A549 (cell line): ENCODE measurements around the gene KCNK15. TPM values are rescaled to one million over a fixed set of nuclear protein-coding genes. Genes with fewer than 3 reads are reported as not detected.

ENCODE experiments used
- ATAC-seq, 2 experiments: fragments of 200-7000 bp in 1 of 2; fragments of >200 bp in 1 of 2; cut with Nextera tagmentation in 1 of 2; cut with Tn5 transposase in 1 of 2; 3 replicates each; pipeline versions ENCODE4 v1.8.0 to v1.9.1; 2018 to 2020; ENCODE audit warnings: mild to moderate bottlenecking in 1 of 2, moderate library complexity in 1 of 2
- CTCF ChIA-PET: fragments of 300-600 bp; sonication (Branson Sonifier 250); formaldehyde crosslinking; extraction: SDS; loops from one replicate; lab custom pipeline; 2021; ENCODE audit warnings: antibody characterized with exemption, inconsistent platforms; lab: Yijun Ruan, JAX
- POLR2A ChIA-PET: fragments of 350-600 bp; formaldehyde crosslinking; extraction: SDS; loops from one replicate; lab custom pipeline; 2021; ENCODE audit warnings: antibody characterized with exemption, inconsistent platforms; lab: Yijun Ruan, JAX
- DNase-seq, 2 experiments: peaks; one replicate each; pipeline versions ENCODE4 v3.0.0 to v3.0.0-alpha.2; 2011 to 2016; ENCODE audit warnings: low read depth in 1 of 2, low spot score in 1 of 2
- FAIRE-seq: peaks from 2 replicates; lab custom pipeline; 2011; peaks lifted over from hg19 to GRCh38; lab: Jason Lieb, UNC
- H3K27ac ChIP-seq, 2 experiments: fragments of >200 bp; sonication (Bioruptor Twin); formaldehyde crosslinking; 3 replicates each; pipeline ENCODE4 v1.5.1; 2016 to 2017
- H3K4me1 ChIP-seq: fragments of >200 bp; sonication (Bioruptor Twin); formaldehyde crosslinking; 3 replicates; pipeline ENCODE4 v1.6.1; 2016
- H3K4me2 ChIP-seq: fragments of >200 bp; sonication (Bioruptor Twin); formaldehyde crosslinking; 3 replicates; pipeline ENCODE4 v1.6.1; 2016
- H3K4me3 ChIP-seq: fragments of >200 bp; sonication (Bioruptor Twin); formaldehyde crosslinking; 3 replicates; pipeline ENCODE4 v1.5.1; 2016
- H3K9me3 ChIP-seq: fragments of >200 bp; sonication (Bioruptor Twin); formaldehyde crosslinking; 3 replicates; pipeline ENCODE4 v1.6.1; 2016
- BHLHE40 ChIP-seq: IDR thresholded peaks from 2 replicates; pipeline ENCODE4 v1.6.1; 2012; ENCODE audit warnings: low read depth, low read length, inconsistent platforms
- CBX8 ChIP-seq: fragments of 200-600 bp; sonication (generic); IDR thresholded peaks from 2 replicates; pipeline ENCODE4 v1.6.1; 2016
- CHD4 ChIP-seq: fragments of 200-600 bp; sonication (generic); IDR thresholded peaks from 2 replicates; pipeline ENCODE4 v1.6.1; 2016; ENCODE audit warnings: antibody characterized with exemption, mild to moderate bottlenecking, borderline replicate concordance
- EHMT2 ChIP-seq: fragments of 200-600 bp; sonication (generic); IDR thresholded peaks from 2 replicates; pipeline ENCODE4 v1.6.1; 2016; ENCODE audit warnings: antibody characterized with exemption, low read depth, mild to moderate bottlenecking, moderate library complexity
- EP300 ChIP-seq, 2 experiments: fragments of >200 bp; sonication (Bioruptor Twin); formaldehyde crosslinking; IDR thresholded peaks; 2 replicates in 1 of 2; 3 replicates in 1 of 2; pipeline ENCODE4 v1.6.1; 2016 to 2017
- ESRRA ChIP-seq: fragments of 150-350 bp; IDR thresholded peaks from 2 replicates; pipeline ENCODE4 v1.6.1; 2014; ENCODE audit warnings: mild to moderate bottlenecking, low read length, borderline replicate concordance
- FOSB ChIP-seq: fragments of 250-450 bp; sonication (Bioruptor Pico); IDR thresholded peaks from 2 replicates; pipeline ENCODE4 v1.5.0; 2020; ENCODE audit warnings: mild to moderate bottlenecking, moderate library complexity
- FOSL2 ChIP-seq, 2 experiments: fragments of 450-650 bp in 1 of 2; fragments of >200 bp in 1 of 2; sonication (Bioruptor Twin) in 1 of 2; formaldehyde crosslinking; IDR thresholded peaks; 2 replicates each; pipeline versions ENCODE4 v1.5.0 to v1.6.1; 2016 to 2020; ENCODE audit warnings: mild to moderate bottlenecking in 1 of 2, moderate library complexity in 1 of 2
- FOXS1 ChIP-seq: fragments of 250-450 bp; sonication (Bioruptor Pico); IDR thresholded peaks from 2 replicates; pipeline ENCODE4 v1.5.0; 2020; ENCODE audit warnings: mild to moderate bottlenecking, moderate library complexity
- GATA3 ChIP-seq: IDR thresholded peaks from 2 replicates; pipeline ENCODE4 v1.6.1; 2012; ENCODE audit warnings: borderline replicate concordance
- HOXA7 ChIP-seq: fragments of 250-450 bp; sonication (Bioruptor Pico); IDR thresholded peaks from 2 replicates; pipeline ENCODE4 v1.5.0; 2020; ENCODE audit warnings: mild to moderate bottlenecking, moderate library complexity
- HOXB13 ChIP-seq: fragments of 250-450 bp; sonication (Bioruptor Pico); IDR thresholded peaks from 2 replicates; pipeline ENCODE4 v1.5.0; 2020; ENCODE audit warnings: low read depth, mild to moderate bottlenecking, moderate library complexity
- JUN ChIP-seq, 2 experiments: fragments of >200 bp; sonication (Bioruptor Twin); formaldehyde crosslinking; IDR thresholded peaks; 2 replicates in 1 of 2; 3 replicates in 1 of 2; pipeline ENCODE4 v1.6.1; 2016 to 2017
- JUNB ChIP-seq: fragments of >200 bp; sonication (Bioruptor Twin); formaldehyde crosslinking; IDR thresholded peaks from 2 replicates; pipeline ENCODE4 v1.6.1; 2016
- KDM5A ChIP-seq: fragments of 200-600 bp; sonication (generic); IDR thresholded peaks from 2 replicates; pipeline ENCODE4 v1.6.1; 2016; ENCODE audit warnings: antibody characterized with exemption, mild to moderate bottlenecking
- POLR2A ChIP-seq: IDR thresholded peaks from 2 replicates; pipeline ENCODE4 v1.6.1; 2012; ENCODE audit warnings: mild to moderate bottlenecking, low read length
- POLR2AphosphoS2 ChIP-seq: conservative IDR thresholded peaks from 2 replicates; pipeline ENCODE4 v1.6.1; 2012; ENCODE audit warnings: low read length, improper control_type of control experiment, inconsistent platforms
- RAD21 ChIP-seq, 2 experiments: fragments of >200 bp in 1 of 2; sonication (Bioruptor Twin) in 1 of 2; formaldehyde crosslinking in 1 of 2; IDR thresholded peaks in 1 of 2; conservative IDR thresholded peaks in 1 of 2; 2 replicates in 1 of 2; 3 replicates in 1 of 2; pipeline ENCODE4 v1.6.1; 2012 to 2018; ENCODE audit warnings: inconsistent platforms in 1 of 2
- ZFP36 ChIP-seq: fragments of 450-650 bp; IDR thresholded peaks from 2 replicates; pipeline ENCODE4 v1.6.1; 2014; ENCODE audit warnings: borderline replicate concordance; ENCODE audit not compliant: partially characterized antibody
- ZNF302 ChIP-seq: fragments of 250-450 bp; sonication (Bioruptor Pico); IDR thresholded peaks from 2 replicates; pipeline ENCODE4 v1.9.0; 2021; ENCODE audit warnings: inconsistent platforms, mild to moderate bottlenecking, moderate library complexity
- WGBS: methylation state at CpG from one replicate; pipeline ENCODE4 v1.1.6; 2017; ENCODE audit errors: missing lambda C conversion rate; 5-methylcytosine and 5-hydroxymethylcytosine counted together
- polyA plus RNA-seq, 4 experiments: library from polyadenylated mRNA; depleted of rRNA in 3 of 4; stranded (reverse); fragments of >200 nt; fragmentation: RNase III in 1 of 4; extraction: RNeasy Plus Mini Kit Qiagen cat#74134 plus additional on column Dnase treatment in 1 of 4; gene quantifications; 2 replicates in 3 of 4; 3 replicates in 1 of 4; pipeline ENCODE4 v1.2.3, GENCODE V29; 2011 to 2017
- TF ChIP-seq, protein P1 (sequence below): fragments of 250-450 bp; sonication (Bioruptor Pico); IDR thresholded peaks from 2 replicates; pipeline ENCODE4 v1.5.0; 2020; ENCODE audit warnings: low read depth, mild to moderate bottlenecking, moderate library complexity
- TF ChIP-seq, protein P2 (sequence below): fragments of >200 bp; sonication (Bioruptor Twin); formaldehyde crosslinking; IDR thresholded peaks from 2 replicates; pipeline ENCODE4 v1.6.1; 2016
- TF ChIP-seq, protein P3 (sequence below): IDR thresholded peaks from 2 replicates; pipeline ENCODE4 v1.6.1; 2012

The KCNK15 gene
- polyA plus RNA-seq, 2 of the 4 experiments (the other 2 are of a cell fraction) = 0.43 to 0.49 TPM

DNA sequence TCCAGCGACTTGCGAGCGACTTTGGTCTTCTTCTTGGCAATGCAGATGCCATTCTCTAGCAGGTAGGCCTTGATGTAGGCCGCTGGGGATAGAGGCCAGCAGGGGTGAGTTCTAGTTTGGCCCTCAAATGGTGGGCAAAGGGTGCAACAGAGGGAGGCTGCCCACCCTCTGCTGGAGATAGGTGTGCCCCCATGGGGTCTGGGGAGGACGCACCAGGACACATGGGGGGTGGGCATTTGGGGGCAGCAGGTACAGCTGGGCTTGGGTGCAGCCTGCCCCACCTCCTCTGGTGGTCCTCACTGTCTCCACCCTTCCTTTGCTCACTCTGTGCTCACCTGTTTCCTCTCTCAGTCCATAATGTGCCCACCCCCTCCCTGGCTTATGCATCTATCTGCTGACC is 11.3 kb downstream of the KCNK15 start:
- DNase-seq (no peak), FAIRE-seq (no peak), ATAC-seq (no peak)
- Histone ChIP-seq H3K9me3 (no peaks in the 10 kb centered on the region), H3K4me2 (no peak overlapping the region), H3K4me1 (no peaks in the 10 kb centered on the region), H3K27ac (no peak overlapping the region), H3K4me3 (no peak overlapping the region)
- 81% methylated on average over 5 of the region's 5 CpGs for WGBS
- POLR2A ChIA-PET = no interaction called here
- TF ChIP-seq JUN (IDR thresholded peaks at IDR 0.05) (no peak), FOXS1 (CRISPR knock-in tag) (no peak), GATA3 (no peak), HOXA7 (CRISPR knock-in tag) (no peak), CHD4 (no peak), BHLHE40 (no peak)
- TF ChIP-seq, protein P1, sequence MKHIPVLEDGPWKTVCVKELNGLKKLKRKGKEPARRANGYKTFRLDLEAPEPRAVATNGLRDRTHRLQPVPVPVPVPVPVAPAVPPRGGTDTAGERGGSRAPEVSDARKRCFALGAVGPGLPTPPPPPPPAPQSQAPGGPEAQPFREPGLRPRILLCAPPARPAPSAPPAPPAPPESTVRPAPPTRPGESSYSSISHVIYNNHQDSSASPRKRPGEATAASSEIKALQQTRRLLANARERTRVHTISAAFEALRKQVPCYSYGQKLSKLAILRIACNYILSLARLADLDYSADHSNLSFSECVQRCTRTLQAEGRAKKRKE = no peak
- TF ChIP-seq, protein P2, sequence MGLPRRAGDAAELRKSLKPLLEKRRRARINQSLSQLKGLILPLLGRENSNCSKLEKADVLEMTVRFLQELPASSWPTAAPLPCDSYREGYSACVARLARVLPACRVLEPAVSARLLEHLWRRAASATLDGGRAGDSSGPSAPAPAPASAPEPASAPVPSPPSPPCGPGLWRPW = no peak
- CTCF ChIA-PET = interaction anchor here (0.7 to 2.1 kb wide), 4 partner anchors 9 to 110 kb away, joined by 3 to 6 read pairs (median 4); no protein-coding TSS in a partner anchor

DNA sequence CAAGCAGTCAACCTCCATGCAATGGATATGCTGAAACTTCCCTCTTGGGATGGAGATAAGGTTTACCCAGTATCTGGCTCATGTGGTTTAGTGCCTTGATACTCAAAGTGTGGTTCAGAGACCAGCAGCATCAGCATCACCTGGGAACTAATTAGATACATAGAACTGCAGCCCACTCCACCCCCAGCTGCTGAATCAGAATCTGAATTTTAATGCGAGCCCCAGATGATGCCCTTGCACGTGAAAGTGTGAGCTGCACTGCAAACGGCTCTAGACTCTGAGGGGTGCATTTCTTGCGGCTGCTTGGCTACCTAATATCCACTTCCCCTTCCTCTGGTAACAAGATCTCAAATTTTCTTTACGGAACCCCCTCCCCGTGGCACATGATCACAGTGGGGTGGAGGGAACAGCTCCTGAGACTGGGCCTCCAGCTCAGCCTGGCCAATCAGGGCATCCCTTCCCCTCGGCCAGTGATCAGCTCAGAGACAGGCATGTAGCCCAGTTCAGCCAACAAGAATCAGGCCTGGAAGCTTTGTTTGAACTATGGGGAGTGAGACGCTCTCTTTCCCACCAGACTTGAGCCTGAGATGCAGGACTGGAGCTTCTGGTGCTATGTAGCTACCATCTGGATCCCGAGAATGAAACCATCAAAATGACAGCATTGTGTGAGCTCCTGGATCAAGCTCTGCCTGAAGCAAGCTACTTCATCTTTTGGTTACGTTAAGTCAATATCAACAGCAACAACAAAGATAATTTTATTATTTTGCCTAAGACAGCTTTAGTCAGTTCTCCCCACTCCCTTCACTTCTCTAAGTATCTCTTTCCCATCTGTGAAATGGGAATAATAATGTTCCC is 12.8 kb downstream of the KCNK15 start:
- FAIRE-seq = no peak
- 39% methylated on average over 10 of the region's 10 CpGs for WGBS
- H3K27ac ChIP-seq = no peak overlapping the region
- H3K4me3 ChIP-seq = no peak overlapping the region
- H3K9me3 ChIP-seq = no peaks in the 10 kb centered on the region
- ChIA-PET POLR2A (no interaction called here), CTCF (interaction anchor here (1.2 to 6.0 kb wide), 2 partner anchors 10 to 74 kb away, joined by 7 to 54 read pairs; no protein-coding TSS in a partner anchor)
- TF ChIP-seq HOXA7 (CRISPR knock-in tag) (no peak), RAD21 (conservative IDR thresholded peaks at IDR 0.05 in 1 of 2, IDR thresholded peaks at IDR 0.05 in 1 of 2) (no peak), POLR2AphosphoS2 (no peak), FOSL2 (IDR thresholded peaks at IDR 0.05) (no peak), FOSL2 (CRISPR knock-in tag; IDR thresholded peaks at IDR 0.05) (no peak), ZFP36 (no peak), ZNF302 (CRISPR knock-in tag) (no peak), BHLHE40 (no peak), EHMT2 (no peak), KDM5A (no peak), POLR2A (no peak), CBX8 (no peak), JUN (IDR thresholded peaks at IDR 0.05) (no peak), HOXB13 (CRISPR knock-in tag) (no peak), JUNB (no peak), EP300 (IDR thresholded peaks at IDR 0.05) (no peak), ESRRA (no peak), FOSB (CRISPR knock-in tag) (no peak)
- TF ChIP-seq, protein P3, sequence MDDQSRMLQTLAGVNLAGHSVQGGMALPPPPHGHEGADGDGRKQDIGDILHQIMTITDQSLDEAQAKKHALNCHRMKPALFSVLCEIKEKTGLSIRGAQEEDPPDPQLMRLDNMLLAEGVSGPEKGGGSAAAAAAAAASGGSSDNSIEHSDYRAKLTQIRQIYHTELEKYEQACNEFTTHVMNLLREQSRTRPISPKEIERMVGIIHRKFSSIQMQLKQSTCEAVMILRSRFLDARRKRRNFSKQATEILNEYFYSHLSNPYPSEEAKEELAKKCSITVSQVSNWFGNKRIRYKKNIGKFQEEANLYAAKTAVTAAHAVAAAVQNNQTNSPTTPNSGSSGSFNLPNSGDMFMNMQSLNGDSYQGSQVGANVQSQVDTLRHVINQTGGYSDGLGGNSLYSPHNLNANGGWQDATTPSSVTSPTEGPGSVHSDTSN = no peak
- DNase-seq = no peak
- no peak overlapping the region for H3K4me2 ChIP-seq
- ATAC-seq = no peak
- no peaks in the 10 kb centered on the region for H3K4me1 ChIP-seq
